ENCODE results near the gene SBSN. TPM values are rescaled to one million over a fixed set of nuclear protein-coding genes. Genes with fewer than 3 reads are reported as not detected.

SBSN gene
- total RNA-seq, 4 donors from 2014 or later = 1,839 to 3,070 (median 2,379) TPM

GRCh38 chr19:35514282-35514809 lies 13.8 kb downstream of the SBSN start:
- intact Hi-C loops (cut with DNase I; ENCODE audit: low total_unique reads) = no loop called here
- TF ChIP-seq POLR2A (IDR thresholded peaks at IDR 0.05) (no peak), CTCF (IDR thresholded peaks at IDR 0.05) (no peak)
- DNase-seq (ENCODE audit: low spot score in 2 of 2) = no peak
- H3K4me3 ChIP-seq (ENCODE audit: low read depth, poor library complexity, severe bottlenecking) = no peak overlapping the region
- WGBS, 2 donors = 25 to 30% methylated on average over 12 to 20 of the region's 20 CpGs

- WGBS, 2 donors = 20 to 32% methylated on average over 12 to 15 of the region's 15 CpGs
- TF ChIP-seq POLR2A (IDR thresholded peaks at IDR 0.05) (no peak), CTCF (IDR thresholded peaks at IDR 0.05) (no peak)
- H3K4me3 ChIP-seq (ENCODE audit: low read depth, poor library complexity, severe bottlenecking) = no peak within 1 kb of the TSS
- intact Hi-C loops (cut with DNase I; ENCODE audit: low total_unique reads) = no loop called here
- no peak for DNase-seq (ENCODE audit: low spot score in 2 of 2)
These were observed 14.4 kb downstream of the SBSN start, which contains the start of gene DMKN for GRCh38 chr19:35513628-35514281. DMKN (minus strand) TSS chr19:35513649; CDS start chr19:35513475, 174 bp downstream.

- H3K4me3 ChIP-seq (ENCODE audit: low read depth, poor library complexity, severe bottlenecking) = no peak overlapping the region
These were observed 15.1 kb downstream of the SBSN start for GRCh38 chr19:35512831-35513627.

GRCh38 chr19:35511337-35511736 lies 16.8 kb downstream of the SBSN start:
- no peak for DNase-seq (ENCODE audit: low spot score in 2 of 2)
- no peak overlapping the region for H3K4me3 ChIP-seq (ENCODE audit: low read depth, poor library complexity, severe bottlenecking)
- TF ChIP-seq CTCF (IDR thresholded peaks at IDR 0.05) = no peak
- TF ChIP-seq POLR2A (IDR thresholded peaks at IDR 0.05) = no peak
- intact Hi-C loops (cut with DNase I; ENCODE audit: low total_unique reads) = no loop called here
- 79 to 81% methylated on average over 7 of the region's 7 CpGs for WGBS, 2 donors

More at GRCh38 chr19:35512831-35513627, 15.1 kb downstream of the SBSN start:
- TF ChIP-seq POLR2A (IDR thresholded peaks at IDR 0.05) = no peak
- intact Hi-C loops (cut with DNase I; ENCODE audit: low total_unique reads) = no loop called here
- DNase-seq (ENCODE audit: low spot score in 2 of 2) = no peak
- WGBS, 2 donors = 75 to 87% methylated on average over 14 to 15 of the region's 15 CpGs

GRCh38 chr19:35510626-35510964 lies 17.5 kb downstream of the SBSN start:
- H3K4me3 ChIP-seq (ENCODE audit: low read depth, poor library complexity, severe bottlenecking) = no peak overlapping the region
- WGBS, 2 donors = 19% methylated on average over 15 of the region's 15 CpGs; no CpG with 5 or more reads in 1 of the 2 donors
- DNase-seq (ENCODE audit: low spot score in 2 of 2) = no peak
- TF ChIP-seq CTCF (IDR thresholded peaks at IDR 0.05) (no peak), POLR2A (IDR thresholded peaks at IDR 0.05) (no peak)
- intact Hi-C loops (cut with DNase I; ENCODE audit: low total_unique reads) = no loop called here

All from lower leg skin (tissue), 4 donors.